WERI-Rb-1 (cell line): ENCODE results near the gene DLGAP5.
A peak's percentile ranks its signal among the peaks of the same experiment; 100 is the strongest.

Source experiments
- DNase-seq: peaks from one replicate; pipeline ENCODE4 v3.0.0-alpha.2; 2020
- H3K27ac ChIP-seq: fragments of 250-450 bp; sonication (Bioruptor Pico); 2 replicates; pipeline ENCODE4 v1.5.1; 2020; ENCODE audit warnings: mild to moderate bottlenecking, moderate library complexity
- H3K27me3 ChIP-seq: fragments of 250-450 bp; sonication (Bioruptor Pico); 2 replicates; pipeline ENCODE4 v1.5.1; 2021; ENCODE audit warnings: mild to moderate bottlenecking, low read depth, moderate library complexity; ENCODE audit not compliant: insufficient read depth, severe bottlenecking
- H3K36me3 ChIP-seq: fragments of 250-450 bp; sonication (Bioruptor Pico); 2 replicates; pipeline ENCODE4 v1.5.1; 2020; ENCODE audit warnings: mild to moderate bottlenecking, moderate library complexity
- H3K4me3 ChIP-seq: 2 replicates; pipeline ENCODE4 v1.5.1; 2011; ENCODE audit warnings: low read depth, mild to moderate bottlenecking, control low read depth, low read length
- H3K9me3 ChIP-seq: fragments of 250-450 bp; sonication (Bioruptor Pico); 2 replicates; pipeline ENCODE4 v1.5.1; 2021; ENCODE audit warnings: mild to moderate bottlenecking, moderate library complexity; ENCODE audit not compliant: severe bottlenecking
- TF ChIP-seq, protein P1 (sequence below): IDR thresholded peaks from 2 replicates; pipeline ENCODE4 v1.5.1; 2011; ENCODE audit warnings: low read depth, mild to moderate bottlenecking, control low read depth, inconsistent platforms, low read length

DLGAP5 gene

GRCh38 chr14:55128386-55129085, 62.8 kb downstream of the DLGAP5 start:
- no peaks in the 10 kb centered on the region for H3K36me3 ChIP-seq
- peaks cover 7% of the 10 kb centered on the region for H3K27me3 ChIP-seq
- H3K4me3 ChIP-seq: peak overlapping the region; percentile 49
- no peak for DNase-seq
- TF ChIP-seq, protein P1, sequence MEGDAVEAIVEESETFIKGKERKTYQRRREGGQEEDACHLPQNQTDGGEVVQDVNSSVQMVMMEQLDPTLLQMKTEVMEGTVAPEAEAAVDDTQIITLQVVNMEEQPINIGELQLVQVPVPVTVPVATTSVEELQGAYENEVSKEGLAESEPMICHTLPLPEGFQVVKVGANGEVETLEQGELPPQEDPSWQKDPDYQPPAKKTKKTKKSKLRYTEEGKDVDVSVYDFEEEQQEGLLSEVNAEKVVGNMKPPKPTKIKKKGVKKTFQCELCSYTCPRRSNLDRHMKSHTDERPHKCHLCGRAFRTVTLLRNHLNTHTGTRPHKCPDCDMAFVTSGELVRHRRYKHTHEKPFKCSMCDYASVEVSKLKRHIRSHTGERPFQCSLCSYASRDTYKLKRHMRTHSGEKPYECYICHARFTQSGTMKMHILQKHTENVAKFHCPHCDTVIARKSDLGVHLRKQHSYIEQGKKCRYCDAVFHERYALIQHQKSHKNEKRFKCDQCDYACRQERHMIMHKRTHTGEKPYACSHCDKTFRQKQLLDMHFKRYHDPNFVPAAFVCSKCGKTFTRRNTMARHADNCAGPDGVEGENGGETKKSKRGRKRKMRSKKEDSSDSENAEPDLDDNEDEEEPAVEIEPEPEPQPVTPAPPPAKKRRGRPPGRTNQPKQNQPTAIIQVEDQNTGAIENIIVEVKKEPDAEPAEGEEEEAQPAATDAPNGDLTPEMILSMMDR: no peak
- no peaks in the 10 kb centered on the region for H3K9me3 ChIP-seq
- H3K27ac ChIP-seq: no peak overlapping the region

DNA sequence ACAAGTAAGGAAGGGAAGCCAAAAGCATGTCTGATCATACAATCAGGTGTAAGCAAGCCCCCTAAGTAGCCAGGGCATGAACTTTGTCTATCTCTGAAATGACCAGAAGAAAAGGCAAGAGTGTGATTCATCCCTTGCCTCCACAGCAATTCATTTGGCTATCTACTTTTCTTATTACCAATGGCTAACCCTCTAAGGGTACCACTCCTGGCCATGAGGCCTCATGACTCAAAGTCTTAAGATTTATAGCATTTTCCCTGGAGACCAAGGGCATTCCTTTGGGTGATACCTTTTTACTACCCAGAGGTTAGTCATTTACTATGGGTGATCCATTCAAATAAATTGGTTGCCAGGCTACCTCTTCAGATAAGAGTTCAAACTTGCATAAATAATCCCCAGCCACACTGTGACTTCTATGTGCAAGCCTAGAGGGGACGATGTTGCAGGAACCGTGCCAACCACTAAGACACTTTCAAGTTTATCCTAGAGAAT, 63.9 kb downstream of the DLGAP5 start:
- Histone ChIP-seq H3K36me3 (no peaks in the 10 kb centered on the region), H3K27ac (no peak overlapping the region), H3K9me3 (no peaks in the 10 kb centered on the region), H3K27me3 (peaks cover 7% of the 10 kb centered on the region), H3K4me3 (no peak overlapping the region)
- TF ChIP-seq, protein P1: no peak
- no peak for DNase-seq

GRCh38 chr14:55126932-55127459, 64.4 kb downstream of the DLGAP5 start:
- Histone ChIP-seq H3K9me3 (no peaks in the 10 kb centered on the region), H3K4me3 (no peak overlapping the region), H3K27ac (no peak overlapping the region), H3K27me3 (peaks cover 7% of the 10 kb centered on the region), H3K36me3 (no peaks in the 10 kb centered on the region)
- TF ChIP-seq, protein P1: no peak
- DNase-seq: no peak

DNA sequence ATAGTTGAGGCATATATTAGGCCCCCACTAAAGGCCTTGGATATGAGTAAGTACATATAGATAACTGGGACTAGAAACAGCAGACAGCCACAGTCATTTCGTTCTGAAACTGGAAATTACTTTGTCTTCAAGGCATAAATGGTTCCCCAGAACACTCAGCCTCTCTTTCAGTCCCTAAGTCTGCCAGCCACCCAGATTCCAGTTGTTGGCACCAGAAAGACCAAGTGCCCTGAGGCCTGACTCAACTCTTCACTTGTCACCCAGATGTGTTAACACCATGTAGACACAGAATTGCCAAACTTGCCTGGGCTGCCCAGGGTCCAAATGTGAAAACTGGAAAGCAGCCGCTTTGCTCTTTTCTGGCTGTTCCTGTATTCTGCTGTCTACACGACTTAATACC, 65.4 kb downstream of the DLGAP5 start:
- TF ChIP-seq, protein P1: no peak
- H3K4me3 ChIP-seq: no peak overlapping the region
- no peaks in the 10 kb centered on the region for H3K36me3 ChIP-seq
- H3K27ac ChIP-seq: no peak overlapping the region
- DNase-seq: no peak
- peaks cover 7% of the 10 kb centered on the region for H3K27me3 ChIP-seq
- no peaks in the 10 kb centered on the region for H3K9me3 ChIP-seq

GRCh38 chr14:55125403-55125802, 66.0 kb downstream of the DLGAP5 start:
- Histone ChIP-seq H3K4me3 (no peak overlapping the region), H3K9me3 (no peaks in the 10 kb centered on the region), H3K36me3 (no peaks in the 10 kb centered on the region), H3K27me3 (peaks cover 7% of the 10 kb centered on the region), H3K27ac (no peak overlapping the region)
- TF ChIP-seq, protein P1: no peak
- no peak for DNase-seq
